ENCODE measurements around the gene MICOS13.

DNA sequence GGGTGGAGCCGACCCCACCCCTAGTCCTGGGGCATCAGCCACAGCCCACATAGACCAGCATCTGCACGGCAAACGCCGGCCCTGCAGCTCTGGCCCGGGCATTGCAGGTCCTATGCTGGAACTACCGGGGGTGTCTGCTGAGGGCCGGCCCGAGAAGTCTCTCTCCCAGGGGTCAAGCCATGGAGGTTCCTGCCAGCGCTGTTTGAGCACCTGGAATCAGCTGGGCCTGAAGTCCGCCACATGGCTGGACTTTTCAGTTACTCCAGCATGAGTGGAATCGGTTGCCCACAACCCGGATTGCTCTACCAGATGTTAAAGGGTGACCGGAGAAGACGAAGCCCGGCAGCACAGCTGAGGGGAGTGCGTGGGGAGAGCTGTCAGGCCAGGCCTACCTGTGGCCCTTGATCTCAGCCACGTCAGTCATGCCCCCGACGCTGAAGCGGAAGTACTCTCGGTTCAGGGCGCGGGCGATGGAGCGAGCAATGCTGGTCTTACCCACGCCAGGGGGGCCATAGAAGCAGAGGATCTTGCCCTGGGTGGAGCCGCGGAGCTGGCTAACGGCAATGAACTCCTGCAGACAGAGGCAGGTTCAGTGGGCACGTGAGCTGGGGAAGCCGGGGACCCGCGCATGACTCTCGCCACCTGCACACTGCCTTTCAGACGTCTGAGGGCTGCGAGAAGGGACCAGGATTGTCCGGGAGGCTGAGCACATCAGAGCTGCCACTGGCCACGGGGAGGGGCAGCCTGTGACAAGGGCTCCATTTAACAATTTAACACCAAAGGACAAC is 18.5 kb upstream of the MICOS13 start:
- TF ChIP-seq POLR2A (IDR thresholded peaks at IDR 0.05): no peak
- TF ChIP-seq, protein P1, sequence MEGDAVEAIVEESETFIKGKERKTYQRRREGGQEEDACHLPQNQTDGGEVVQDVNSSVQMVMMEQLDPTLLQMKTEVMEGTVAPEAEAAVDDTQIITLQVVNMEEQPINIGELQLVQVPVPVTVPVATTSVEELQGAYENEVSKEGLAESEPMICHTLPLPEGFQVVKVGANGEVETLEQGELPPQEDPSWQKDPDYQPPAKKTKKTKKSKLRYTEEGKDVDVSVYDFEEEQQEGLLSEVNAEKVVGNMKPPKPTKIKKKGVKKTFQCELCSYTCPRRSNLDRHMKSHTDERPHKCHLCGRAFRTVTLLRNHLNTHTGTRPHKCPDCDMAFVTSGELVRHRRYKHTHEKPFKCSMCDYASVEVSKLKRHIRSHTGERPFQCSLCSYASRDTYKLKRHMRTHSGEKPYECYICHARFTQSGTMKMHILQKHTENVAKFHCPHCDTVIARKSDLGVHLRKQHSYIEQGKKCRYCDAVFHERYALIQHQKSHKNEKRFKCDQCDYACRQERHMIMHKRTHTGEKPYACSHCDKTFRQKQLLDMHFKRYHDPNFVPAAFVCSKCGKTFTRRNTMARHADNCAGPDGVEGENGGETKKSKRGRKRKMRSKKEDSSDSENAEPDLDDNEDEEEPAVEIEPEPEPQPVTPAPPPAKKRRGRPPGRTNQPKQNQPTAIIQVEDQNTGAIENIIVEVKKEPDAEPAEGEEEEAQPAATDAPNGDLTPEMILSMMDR (IDR thresholded peaks at IDR 0.05): no peak
